DND-41 (cell line): ENCODE results near the gene MMEL1.
A peak's percentile ranks its signal among the peaks of the same experiment; 100 is the strongest.
"Not testable (repeated sequence)": the region's sequence is repeated elsewhere in the genome, so short reads cannot be mapped to it uniquely, and the experiment has no call there.

Experiments used
- ATAC-seq: fragments of 200-7000 bp; cut with Tn5 transposase; 3 replicates; pipeline ENCODE4 v1.9.1; 2021; ENCODE audit warnings: low read depth; ENCODE audit not compliant: insufficient read depth
- DNase-seq: peaks from one replicate; pipeline ENCODE4 v3.0.0-alpha.2; 2020
- H2AFZ ChIP-seq: 2 replicates; pipeline ENCODE4 v1.6.0; 2012; ENCODE audit warnings: low read depth, low read length
- H3K27ac ChIP-seq: 2 replicates; pipeline ENCODE4 v1.5.1; 2012; ENCODE audit warnings: low read length, inconsistent platforms
- H3K27me3 ChIP-seq: fragments of 200-600 bp; sonication (generic); 2 replicates; pipeline ENCODE4 v1.6.0; 2012; ENCODE audit warnings: low read length, mild to moderate bottlenecking, inconsistent platforms; ENCODE audit not compliant: insufficient read depth, poor library complexity
- H3K36me3 ChIP-seq: 2 replicates; pipeline ENCODE4 v1.5.1; 2012; ENCODE audit warnings: low read length, inconsistent platforms; ENCODE audit not compliant: insufficient read depth
- H3K4me1 ChIP-seq: 2 replicates; pipeline ENCODE4 v1.5.1; 2012; ENCODE audit warnings: mild to moderate bottlenecking, low read length; ENCODE audit not compliant: insufficient read depth
- H3K4me2 ChIP-seq: 2 replicates; pipeline ENCODE4 v1.6.0; 2012; ENCODE audit warnings: mild to moderate bottlenecking, moderate library complexity, low read length, inconsistent platforms; ENCODE audit not compliant: insufficient read depth
- H3K4me3 ChIP-seq, 2 experiments: fragments of 200-600 bp in 1 of 2; shearing (Covaris generic) in 1 of 2; 2 replicates each; pipeline ENCODE4 v1.5.1; 2012 to 2016; ENCODE audit warnings: inconsistent platforms in 2 of 2, low read length in 2 of 2, mild to moderate bottlenecking in 2 of 2, low read depth in 1 of 2, moderate library complexity in 1 of 2
- H3K79me2 ChIP-seq: 2 replicates; pipeline ENCODE4 v1.6.0; 2012; ENCODE audit warnings: low read length, inconsistent platforms; ENCODE audit not compliant: insufficient read depth
- H3K9ac ChIP-seq: 2 replicates; pipeline ENCODE4 v1.6.0; 2012; ENCODE audit warnings: low read depth, mild to moderate bottlenecking, inconsistent platforms, low read length, moderate library complexity
- H3K9me3 ChIP-seq: 2 replicates; pipeline ENCODE4 v1.5.1; 2012; ENCODE audit warnings: low read length, moderate library complexity, mild to moderate bottlenecking, inconsistent platforms; ENCODE audit not compliant: insufficient read depth, severe bottlenecking
- H4K20me1 ChIP-seq: 2 replicates; pipeline ENCODE4 v1.6.0; 2012; ENCODE audit warnings: low read length; ENCODE audit not compliant: insufficient read depth
- EZH2 ChIP-seq: IDR thresholded peaks from 3 replicates; pipeline ENCODE4 v1.6.1; 2012; ENCODE audit warnings: borderline replicate concordance, low read depth, mild to moderate bottlenecking, moderate library complexity, low read length, inconsistent platforms; ENCODE audit not compliant: severe bottlenecking
- TF ChIP-seq, protein P1 (sequence below): IDR thresholded peaks from 2 replicates; pipeline ENCODE4 v1.5.1; 2012; ENCODE audit warnings: borderline replicate concordance, low read length, moderate library complexity, mild to moderate bottlenecking; ENCODE audit not compliant: poor library complexity, severe bottlenecking; ENCODE audit errors: extremely low read depth

Gene MMEL1

DNA sequence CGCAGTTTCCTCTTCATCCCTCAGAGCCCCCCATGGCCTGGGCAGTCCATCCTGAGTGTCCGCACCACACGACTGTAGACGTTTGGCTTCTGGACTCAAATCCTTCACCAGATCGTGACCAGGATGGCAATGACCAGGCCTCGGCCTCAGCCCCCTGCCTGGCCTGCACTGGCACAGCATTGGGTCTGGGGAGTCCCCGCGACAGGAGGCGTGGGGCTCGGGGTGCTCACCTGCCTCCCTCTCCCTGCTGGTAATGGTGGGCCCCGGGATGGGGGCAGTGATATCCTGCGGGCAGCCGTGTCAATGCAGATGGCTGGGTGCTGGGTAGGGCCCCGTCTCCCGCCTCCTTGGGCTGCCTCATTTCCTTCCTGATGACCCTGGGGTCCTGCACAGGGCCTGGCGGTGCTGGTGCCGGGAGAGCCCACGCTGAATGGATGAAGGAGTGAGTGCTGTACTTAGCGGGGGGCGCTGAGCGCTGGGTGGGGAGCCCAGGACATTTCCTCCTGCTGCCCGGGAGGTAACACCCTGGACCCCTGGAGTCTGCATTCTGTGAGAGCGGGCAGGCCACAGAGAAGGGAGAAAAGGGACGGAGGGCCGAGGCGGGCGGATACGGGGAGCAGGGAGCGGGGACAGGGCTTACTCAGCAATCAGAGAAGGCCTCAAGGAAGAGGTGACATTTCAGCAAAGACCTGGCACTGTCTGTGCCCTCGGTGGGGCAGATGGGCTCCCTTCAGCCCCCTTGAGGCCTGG is 78.8 kb downstream of the MMEL1 start:
- Histone ChIP-seq H3K27ac (no peak overlapping the region), H3K36me3 (no peaks in the 10 kb centered on the region), H3K4me2 (no peak overlapping the region), H3K4me1 (peaks cover 35% of the 10 kb centered on the region), H2AFZ (no peak overlapping the region), H3K4me3 (no peak overlapping the region), H3K79me2 (no peaks in the 10 kb centered on the region), H3K9ac (no peak overlapping the region), H3K9me3 (no peaks in the 10 kb centered on the region), H4K20me1 (no peaks in the 10 kb centered on the region), H3K27me3 (no peaks in the 10 kb centered on the region)
- ATAC-seq: no peak
- TF ChIP-seq, protein P1, sequence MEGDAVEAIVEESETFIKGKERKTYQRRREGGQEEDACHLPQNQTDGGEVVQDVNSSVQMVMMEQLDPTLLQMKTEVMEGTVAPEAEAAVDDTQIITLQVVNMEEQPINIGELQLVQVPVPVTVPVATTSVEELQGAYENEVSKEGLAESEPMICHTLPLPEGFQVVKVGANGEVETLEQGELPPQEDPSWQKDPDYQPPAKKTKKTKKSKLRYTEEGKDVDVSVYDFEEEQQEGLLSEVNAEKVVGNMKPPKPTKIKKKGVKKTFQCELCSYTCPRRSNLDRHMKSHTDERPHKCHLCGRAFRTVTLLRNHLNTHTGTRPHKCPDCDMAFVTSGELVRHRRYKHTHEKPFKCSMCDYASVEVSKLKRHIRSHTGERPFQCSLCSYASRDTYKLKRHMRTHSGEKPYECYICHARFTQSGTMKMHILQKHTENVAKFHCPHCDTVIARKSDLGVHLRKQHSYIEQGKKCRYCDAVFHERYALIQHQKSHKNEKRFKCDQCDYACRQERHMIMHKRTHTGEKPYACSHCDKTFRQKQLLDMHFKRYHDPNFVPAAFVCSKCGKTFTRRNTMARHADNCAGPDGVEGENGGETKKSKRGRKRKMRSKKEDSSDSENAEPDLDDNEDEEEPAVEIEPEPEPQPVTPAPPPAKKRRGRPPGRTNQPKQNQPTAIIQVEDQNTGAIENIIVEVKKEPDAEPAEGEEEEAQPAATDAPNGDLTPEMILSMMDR: no peak
- TF ChIP-seq EZH2: no peak
- no peak for DNase-seq

DNA sequence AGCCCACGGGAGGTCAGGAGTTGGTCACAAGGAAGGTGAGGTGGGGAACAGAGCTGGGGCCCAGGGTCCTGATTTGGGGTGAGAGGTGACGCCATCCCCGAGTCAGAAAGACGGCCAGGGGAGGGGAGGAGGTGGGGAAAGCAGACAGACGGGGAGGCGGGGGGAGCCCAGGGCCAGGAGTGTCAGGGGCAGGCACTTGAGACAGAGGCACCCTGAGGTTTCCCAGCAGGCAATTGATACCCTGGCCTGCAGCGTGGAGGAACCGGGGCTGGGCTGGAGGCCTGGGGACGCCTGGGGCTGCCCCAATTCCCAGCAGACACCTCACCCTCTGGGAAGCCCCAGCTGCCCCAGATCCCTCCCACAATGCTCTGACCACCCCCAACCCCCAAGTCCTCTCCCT is 79.7 kb downstream of the MMEL1 start:
- not testable (repeated sequence) for H3K27ac ChIP-seq, H3K79me2 ChIP-seq, H3K4me3 ChIP-seq, H3K4me2 ChIP-seq, H3K9me3 ChIP-seq, ATAC-seq, H4K20me1 ChIP-seq, H2AFZ ChIP-seq, H3K9ac ChIP-seq, DNase-seq, H3K36me3 ChIP-seq, H3K27me3 ChIP-seq
- peaks cover 44% of the 10 kb centered on the region for H3K4me1 ChIP-seq

DNA sequence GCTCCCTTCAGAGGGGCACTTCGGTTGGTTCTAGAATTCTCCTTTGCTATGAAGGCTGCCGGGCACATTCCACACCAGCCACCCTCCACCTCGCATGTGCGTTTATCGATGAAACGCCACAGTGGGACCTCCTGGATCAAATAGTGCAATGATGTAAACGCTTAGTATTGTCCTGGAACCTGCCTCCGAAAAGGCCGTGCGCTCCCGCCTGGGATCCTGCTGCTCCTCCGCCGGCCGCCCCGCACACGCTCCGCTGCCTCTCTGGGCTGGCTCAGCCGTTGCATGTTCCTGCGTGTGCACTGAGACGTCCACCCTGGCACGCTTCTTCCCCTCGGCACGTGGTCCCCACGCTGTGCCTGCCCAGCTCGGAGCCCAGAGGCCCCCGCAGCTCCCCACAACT is 80.6 kb downstream of the MMEL1 start:
- H3K4me2 ChIP-seq: no peak overlapping the region

DNA sequence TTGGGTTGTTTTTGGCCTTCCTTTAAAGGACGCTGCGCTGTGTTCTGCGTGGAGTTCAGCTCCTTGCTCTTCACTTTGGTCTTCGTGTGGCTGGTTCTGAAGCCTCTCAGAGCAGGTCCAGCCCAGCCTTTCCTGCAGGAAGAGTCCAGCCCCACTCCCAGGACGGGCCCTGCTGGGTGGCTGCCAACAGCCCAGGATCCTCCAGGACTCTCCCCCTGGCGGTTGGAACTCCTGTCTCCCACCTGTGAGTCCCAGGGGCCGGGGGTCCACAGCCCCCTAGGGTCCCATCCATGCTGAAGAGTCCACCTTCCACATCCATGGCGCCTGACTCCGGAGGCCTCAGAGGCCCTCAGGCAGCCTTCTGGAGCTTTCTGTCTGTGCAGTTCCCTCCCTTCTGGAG is 81.3 kb downstream of the MMEL1 start:
- ATAC-seq, H3K4me2 ChIP-seq, H3K36me3 ChIP-seq, H3K27me3 ChIP-seq, DNase-seq, H3K27ac ChIP-seq, H3K4me3 ChIP-seq, H2AFZ ChIP-seq, H4K20me1 ChIP-seq, H3K9me3 ChIP-seq, H3K79me2 ChIP-seq, H3K9ac ChIP-seq: not testable (repeated sequence)
- peaks cover 46% of the 10 kb centered on the region for H3K4me1 ChIP-seq

More for the DNA sequence above, 80.6 kb downstream of the MMEL1 start:
- TF ChIP-seq EZH2: no peak
- TF ChIP-seq, protein P1: no peak
- Histone ChIP-seq H3K79me2 (peaks cover 4% of the 10 kb centered on the region; the same call in 1 of the 2 replicates), H3K4me1 (peaks cover 47% of the 10 kb centered on the region), H3K27ac (no peak overlapping the region), H3K36me3 (no peaks in the 10 kb centered on the region), H3K27me3 (no peaks in the 10 kb centered on the region), H4K20me1 (no peaks in the 10 kb centered on the region), H3K4me3 (no peak overlapping the region), H3K9me3 (no peaks in the 10 kb centered on the region), H3K9ac (no peak overlapping the region), H2AFZ (no peak overlapping the region)
- ATAC-seq: no peak
- DNase-seq: no peak

DNA sequence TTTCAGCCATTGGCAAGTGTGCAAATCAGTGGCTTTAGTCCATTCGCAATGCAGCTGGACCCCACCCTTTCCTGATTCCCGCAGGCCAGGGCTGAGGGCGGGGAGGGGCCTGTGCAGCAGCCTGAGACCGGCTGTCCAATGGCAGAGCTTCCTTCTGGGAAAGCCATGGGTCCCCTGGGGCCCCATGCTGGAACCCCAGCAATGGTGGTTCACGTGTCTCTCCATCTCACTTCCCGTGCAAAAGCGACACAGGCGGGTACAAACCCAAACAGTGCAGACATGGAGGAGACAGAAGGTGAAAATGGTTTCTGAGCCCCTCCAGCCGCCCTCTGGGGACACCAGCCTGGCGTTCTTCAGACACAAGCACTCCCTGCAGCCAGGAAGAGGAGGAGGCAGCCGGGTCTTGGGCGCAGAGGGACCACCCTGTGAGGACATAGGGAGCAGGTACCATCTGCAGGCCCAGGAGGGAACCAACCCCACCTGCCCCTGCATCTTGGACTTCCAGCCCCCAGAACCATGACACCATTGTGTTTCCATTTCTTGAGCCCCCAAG is 82.4 kb downstream of the MMEL1 start:
- DNase-seq, H3K9me3 ChIP-seq, H2AFZ ChIP-seq, H3K36me3 ChIP-seq, H3K9ac ChIP-seq, ATAC-seq, H3K79me2 ChIP-seq, H3K27me3 ChIP-seq, H3K4me2 ChIP-seq, H3K4me3 ChIP-seq, H3K27ac ChIP-seq, H4K20me1 ChIP-seq: not testable (repeated sequence)
- H3K4me1 ChIP-seq: peaks cover 42% of the 10 kb centered on the region

DNA sequence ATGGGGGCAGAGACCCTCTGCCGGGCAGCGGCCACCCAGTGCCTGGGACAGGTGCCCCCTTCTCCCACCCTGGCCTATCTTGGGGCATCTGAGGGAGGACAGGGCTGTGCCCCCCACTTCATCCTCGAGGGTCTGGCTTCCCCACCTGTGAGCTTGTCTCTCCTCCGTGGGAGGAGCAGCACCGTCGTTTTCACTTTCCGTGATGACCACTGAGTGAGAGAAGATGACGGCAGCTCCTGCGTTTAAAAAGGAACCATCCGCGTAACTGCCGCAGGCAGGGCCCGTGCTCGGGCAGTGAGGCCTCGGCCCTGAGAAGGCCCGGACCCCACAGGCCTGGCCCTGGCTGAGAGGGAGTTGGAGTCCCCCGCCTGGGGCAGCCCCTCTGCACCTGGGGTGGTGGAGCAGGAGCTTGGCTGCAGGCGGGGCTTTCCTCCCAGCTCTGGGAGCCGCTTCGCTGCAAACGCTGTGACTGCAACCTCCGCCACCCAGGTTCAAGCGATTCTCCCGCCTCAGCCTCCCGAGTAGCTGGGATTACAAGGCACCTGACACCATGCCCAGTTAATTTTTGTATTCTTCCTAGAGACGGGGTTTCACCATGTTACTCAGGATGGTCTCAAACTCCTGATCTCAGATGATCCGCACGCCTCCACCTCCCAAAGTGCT is 83.3 kb downstream of the MMEL1 start:
- H3K9me3 ChIP-seq, ATAC-seq, H2AFZ ChIP-seq, H3K36me3 ChIP-seq, H3K79me2 ChIP-seq, H3K27me3 ChIP-seq, DNase-seq, H4K20me1 ChIP-seq: not testable (repeated sequence)
- Histone ChIP-seq H3K4me1 (peaks cover 35% of the 10 kb centered on the region), H3K9ac (peak overlapping the region; percentile 71), H3K4me2 (peak overlapping the region; percentile 80), H3K4me3 (peak overlapping the region in 1 of 2 experiments; percentile 48; a peak in 1 of 4 replicates), H3K27ac (peak overlapping the region; percentile 94)
